H1 (cell line): Measurements from ENCODE around the gene PRKD1. TPM values are rescaled to one million over a fixed set of nuclear protein-coding genes. Genes with fewer than 3 reads are reported as not detected.

ENCODE experiments used
- CTCF ChIA-PET: fragments of 300-600 bp; sonication (Branson Sonifier 250); formaldehyde crosslinking; loops from one replicate; lab custom pipeline; 2021; ENCODE audit not compliant: partially characterized antibody; lab: Charles Lee
- POLR2A ChIA-PET: fragments of 300-600 bp; sonication (Branson Sonifier 250); formaldehyde crosslinking; loops from one replicate; lab custom pipeline; 2021; ENCODE audit warnings: inconsistent platforms; ENCODE audit not compliant: partially characterized antibody; lab: Charles Lee
- DNase-seq, 2 experiments: peaks; one replicate each; pipeline versions ENCODE4 v3.0.0 to v3.0.0-alpha.2; 2010 to 2022; ENCODE audit warnings: low spot score in 2 of 2, low read depth in 1 of 2, mixed read lengths in 1 of 2
- FAIRE-seq: peaks from 2 replicates; lab custom pipeline; 2011; peaks lifted over from hg19 to GRCh38; lab: Jason Lieb, UNC
- H2AFZ ChIP-seq: 2 replicates; pipeline ENCODE4 v1.8.1; 2012; ENCODE audit warnings: low read length, inconsistent platforms
- H2AK5ac ChIP-seq: 2 replicates; pipeline ENCODE4 v1.6.1; 2013; ENCODE audit warnings: low read depth, low read length
- H2BK120ac ChIP-seq: replicated peaks from 2 replicates; pipeline ENCODE3; 2013; ENCODE audit warnings: low read depth, low read length, inconsistent platforms
- H2BK12ac ChIP-seq: 2 replicates; pipeline ENCODE4 v1.6.1; 2013; ENCODE audit warnings: low read depth, low read length
- H2BK15ac ChIP-seq: 2 replicates; pipeline ENCODE4 v1.6.1; 2013; ENCODE audit warnings: low read length
- H2BK20ac ChIP-seq: 2 replicates; pipeline ENCODE4 v1.6.1; 2013; ENCODE audit warnings: low read length
- H2BK5ac ChIP-seq: 2 replicates; pipeline ENCODE4 v1.6.1; 2013; ENCODE audit warnings: low read depth, low read length
- H3K14ac ChIP-seq: 2 replicates; pipeline ENCODE4 v1.6.1; 2013; ENCODE audit warnings: inconsistent platforms; ENCODE audit not compliant: insufficient read length
- H3K18ac ChIP-seq: 2 replicates; pipeline ENCODE4 v1.6.1; 2013; ENCODE audit warnings: low read length; ENCODE audit errors: extremely low read depth
- H3K23ac ChIP-seq: 2 replicates; pipeline ENCODE4 v1.6.1; 2013; ENCODE audit warnings: inconsistent platforms; ENCODE audit not compliant: insufficient read length
- H3K23me2 ChIP-seq: 2 replicates; pipeline ENCODE4 v1.6.1; 2013; ENCODE audit warnings: low read depth, low read length
- H3K27ac ChIP-seq: 2 replicates; pipeline ENCODE4 v1.6.1; 2011; ENCODE audit warnings: low read depth, low read length, inconsistent platforms
- H3K27me3 ChIP-seq, 4 experiments: replicated peaks in 1 of 4; 1 replicate in 1 of 4; 2 replicates in 3 of 4; pipeline versions ENCODE4 v1.6.1 to v1.8.1; 2011 to 2013; ENCODE audit warnings: low read length in 3 of 4, mild to moderate bottlenecking in 3 of 4, inconsistent platforms in 2 of 4, mixed read lengths in 2 of 4, moderate library complexity in 1 of 4; ENCODE audit not compliant: control insufficient read depth in 3 of 4, insufficient read depth in 3 of 4; ENCODE audit errors: extremely low read depth in 1 of 4
- H3K36me3 ChIP-seq, 4 experiments: 2 replicates each; pipeline versions ENCODE4 v1.6.1 to v1.8.1; 2011 to 2013; ENCODE audit warnings: mild to moderate bottlenecking in 4 of 4, low read length in 3 of 4, moderate library complexity in 2 of 4, control low read depth in 1 of 4, inconsistent platforms in 1 of 4; ENCODE audit not compliant: insufficient read depth in 4 of 4, control insufficient read depth in 2 of 4
- H3K4ac ChIP-seq: replicated peaks from 2 replicates; pipeline ENCODE3; 2013; ENCODE audit warnings: low read length, low read depth, mixed read lengths, inconsistent platforms; ENCODE audit not compliant: insufficient read length
- H3K4me1 ChIP-seq, 4 experiments: replicated peaks in 1 of 4; 1 replicate in 1 of 4; 2 replicates in 3 of 4; pipeline versions ENCODE4 v1.6.1 to v1.8.1; 2011 to 2013; ENCODE audit warnings: low read length in 3 of 4, inconsistent platforms in 2 of 4, mixed read lengths in 1 of 4; ENCODE audit not compliant: insufficient read depth in 4 of 4, control insufficient read depth in 3 of 4
- H3K4me2 ChIP-seq, 2 experiments: 2 replicates each; pipeline versions ENCODE4 v1.6.1 to v1.8.1; 2011 to 2013; ENCODE audit warnings: low read depth in 2 of 2, low read length in 2 of 2, control low read depth in 1 of 2, inconsistent platforms in 1 of 2, mild to moderate bottlenecking in 1 of 2; ENCODE audit not compliant: insufficient read depth in 1 of 2
- H3K4me3 ChIP-seq, 4 experiments: fragments of 200-600, 300-600 bp in 1 of 4; sonication (generic), shearing (Covaris generic), sonication (Bioruptor Twin) in 1 of 4; 2 replicates each; pipeline versions ENCODE4 v1.5.1 to v1.8.1; 2011 to 2016; ENCODE audit warnings: low read length in 4 of 4, low read depth in 3 of 4, control low read depth in 2 of 4, inconsistent platforms in 2 of 4, mild to moderate bottlenecking in 2 of 4, mixed read lengths in 1 of 4, moderate library complexity in 1 of 4; ENCODE audit not compliant: insufficient read depth in 2 of 4; ENCODE audit errors: extremely low read depth in 1 of 4
- H3K56ac ChIP-seq: replicated peaks from 2 replicates; pipeline ENCODE3; 2013; ENCODE audit warnings: low read depth, mild to moderate bottlenecking, mixed read lengths, low read length, inconsistent platforms; ENCODE audit not compliant: insufficient read length
- H3K79me1 ChIP-seq: 2 replicates; pipeline ENCODE4 v1.6.1; 2013; ENCODE audit warnings: low read depth, low read length, control low read depth
- H3K79me2 ChIP-seq, 2 experiments: 2 replicates each; pipeline versions ENCODE4 v1.6.1 to v1.8.1; 2012 to 2013; ENCODE audit warnings: low read length in 2 of 2, mild to moderate bottlenecking in 2 of 2, inconsistent platforms in 1 of 2; ENCODE audit not compliant: insufficient read depth in 2 of 2, control insufficient read depth in 1 of 2
- H3K9ac ChIP-seq, 4 experiments: replicated peaks in 1 of 4; 1 replicate in 1 of 4; 2 replicates in 3 of 4; pipeline versions ENCODE4 v1.6.1 to v1.8.1; 2011 to 2013; ENCODE audit warnings: low read depth in 3 of 4, low read length in 3 of 4, control low read depth in 2 of 4, mild to moderate bottlenecking in 2 of 4, moderate library complexity in 2 of 4, inconsistent platforms in 1 of 4; ENCODE audit errors: extremely low read depth in 1 of 4
- H3K9me3 ChIP-seq, 2 experiments: 2 replicates each; pipeline versions ENCODE4 v1.6.1 to v1.8.1; 2012 to 2013; ENCODE audit warnings: mild to moderate bottlenecking in 2 of 2, moderate library complexity in 2 of 2, control low read depth in 1 of 2, inconsistent platforms in 1 of 2, low read depth in 1 of 2, low read length in 1 of 2, mixed read lengths in 1 of 2; ENCODE audit not compliant: insufficient read depth in 2 of 2
- H4K20me1 ChIP-seq, 2 experiments: replicated peaks in 1 of 2; 2 replicates each; pipeline versions ENCODE3 to v1.8.1; 2011 to 2013; ENCODE audit warnings: inconsistent platforms in 2 of 2, low read length in 2 of 2, mild to moderate bottlenecking in 1 of 2; ENCODE audit not compliant: insufficient read depth in 2 of 2, control insufficient read depth in 1 of 2
- H4K5ac ChIP-seq: 2 replicates; pipeline ENCODE4 v1.6.1; 2013; ENCODE audit warnings: low read length, low read depth, mixed read lengths, inconsistent platforms; ENCODE audit not compliant: insufficient read length
- H4K8ac ChIP-seq: 2 replicates; pipeline ENCODE4 v1.8.0; 2013; ENCODE audit warnings: mild to moderate bottlenecking, moderate library complexity, low read length, inconsistent platforms; ENCODE audit not compliant: insufficient read depth; ENCODE audit errors: extremely low read depth
- H4K91ac ChIP-seq: replicated peaks from 2 replicates; pipeline ENCODE3; 2013; ENCODE audit warnings: low read length, mixed read lengths, inconsistent platforms; ENCODE audit not compliant: insufficient read length
- BACH1 ChIP-seq: IDR thresholded peaks from 2 replicates; pipeline ENCODE4 v1.6.1; 2012; ENCODE audit warnings: low read length, improper control_type of control experiment
- CREB1 ChIP-seq: IDR thresholded peaks from 2 replicates; pipeline ENCODE4 v1.6.1; 2012; ENCODE audit warnings: inconsistent platforms
- KDM1A ChIP-seq: fragments of 200-600, 300-600 bp; sonication (generic); IDR thresholded peaks from 2 replicates; pipeline ENCODE4 v1.7.1; 2016; ENCODE audit warnings: mild to moderate bottlenecking, low read length, borderline replicate concordance
- KDM5A ChIP-seq: fragments of 200-600 bp; IDR thresholded peaks from 2 replicates; pipeline ENCODE4 v1.7.1; 2012; ENCODE audit warnings: mild to moderate bottlenecking, low read length, inconsistent platforms, mixed read lengths
- SAP30 ChIP-seq: fragments of 300-600 bp; sonication (generic); IDR thresholded peaks from 2 replicates; pipeline ENCODE4 v1.7.1; 2012; ENCODE audit warnings: low read length, moderate library complexity, mild to moderate bottlenecking, inconsistent platforms; ENCODE audit not compliant: insufficient read depth, insufficient replicate concordance
- SIN3A ChIP-seq, 2 experiments: IDR thresholded peaks in 1 of 2; conservative IDR thresholded peaks in 1 of 2; 2 replicates each; pipeline ENCODE4 v1.6.1; 2011 to 2012; ENCODE audit warnings: low read length in 2 of 2, improper control_type of control experiment in 1 of 2, low read depth in 1 of 2, mild to moderate bottlenecking in 1 of 2
- SP1 ChIP-seq: IDR thresholded peaks from 2 replicates; pipeline ENCODE4 v1.6.1; 2011; ENCODE audit warnings: low read depth, low read length
- SUZ12 ChIP-seq: fragments of 200-600 bp; sonication (generic); IDR thresholded peaks from 2 replicates; pipeline ENCODE4 v1.6.1; 2012; ENCODE audit warnings: mild to moderate bottlenecking, inconsistent platforms, low read length, moderate library complexity, mixed read lengths
- TAF1 ChIP-seq: IDR thresholded peaks from 2 replicates; pipeline ENCODE4 v1.6.1; 2011; ENCODE audit warnings: mild to moderate bottlenecking, low read depth, low read length
- TAF7 ChIP-seq: optimal IDR thresholded peaks from 2 replicates; pipeline ENCODE3; 2011; ENCODE audit warnings: low read depth, mild to moderate bottlenecking, inconsistent platforms, low read length, moderate library complexity, borderline replicate concordance
- ZNF274 ChIP-seq: IDR thresholded peaks from 2 replicates; pipeline ENCODE4 v1.7.0; 2012; ENCODE audit warnings: low read length, borderline replicate concordance; ENCODE audit errors: extremely low read depth
- WGBS, 2 experiments: shearing (Covaris generic) in 1 of 2; methylation state at CpG; one replicate each; pipeline versions ENCODE4 v1.1.6 to v1.1.7; 2013 to 2015; ENCODE audit warnings: low lambda C conversion rate in 2 of 2, mixed read lengths in 2 of 2, inconsistent platforms in 1 of 2, low coverage in 1 of 2, missing lambda C conversion rate in 1 of 2; ENCODE audit not compliant: insufficient replicate concordance in 2 of 2, insufficient coverage in 1 of 2, insufficient read length in 1 of 2; ENCODE audit errors: extremely low coverage in 1 of 2, missing lambda C conversion rate in 1 of 2; 5-methylcytosine and 5-hydroxymethylcytosine counted together
- polyA plus RNA-seq, 7 experiments: library from polyadenylated mRNA; depleted of rRNA in 3 of 7; stranded (reverse) in 5 of 7; unstranded in 2 of 7; fragments of >200 nt in 5 of 7; fragments of 200-250 nt in 2 of 7; gene quantifications; 1 replicate in 5 of 7; 2 replicates in 1 of 7; 4 replicates in 1 of 7; pipeline versions ENCODE4 v1.2.1 to v1.2.3, GENCODE V29; 2011 to 2013; ENCODE audit warnings: missing spikeins in 2 of 7, mixed read lengths in 2 of 7
- total RNA-seq: library from RNA; stranded (reverse); fragmentation: NEBNext Ultra II Directional; extraction: Animal tissue kit (Norgen Biotek cat#: 25700); gene quantifications from 2 replicates; pipeline ENCODE4 v1.2.1, GENCODE V29; 2021

The PRKD1 gene
- total and polyA plus RNA-seq, 2 of the 8 experiments (the other 6 are each of a cell fraction or from before 2014, with no cell fraction given), result 3.6 to 6.8 TPM

DNA sequence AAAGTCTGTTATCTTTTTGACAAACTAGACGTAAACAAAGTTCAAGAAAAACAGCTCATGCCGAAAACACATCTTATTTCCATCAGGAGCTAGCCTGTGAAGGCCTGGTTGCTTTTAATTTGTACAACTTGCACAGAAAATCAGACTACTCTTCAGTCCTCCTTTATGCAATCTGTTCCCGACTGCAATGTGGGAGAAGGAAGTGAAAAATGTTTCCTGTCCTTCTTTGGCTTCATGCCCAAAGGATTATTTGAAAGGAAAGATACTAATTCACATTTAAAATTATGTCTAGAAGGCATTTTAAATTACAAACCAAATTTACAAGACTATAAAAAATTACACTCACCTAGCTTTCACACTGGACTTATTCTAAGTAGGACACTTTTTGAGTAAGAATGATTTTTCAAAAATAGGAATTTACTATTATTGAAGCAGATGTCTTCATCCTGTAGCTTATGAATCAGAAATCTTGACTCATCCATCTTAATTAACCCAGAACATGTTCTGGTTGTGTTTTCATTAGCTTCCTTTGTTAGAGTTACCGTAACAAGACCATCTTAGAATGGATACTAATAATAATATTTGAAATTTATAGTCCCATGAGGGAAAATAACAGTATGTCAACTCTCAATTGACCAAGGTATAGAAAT, 272.6 kb downstream of the PRKD1 start:
- H3K4me2 ChIP-seq, result no peak overlapping the region
- no peak overlapping the region for H3K4ac ChIP-seq
- H2AFZ ChIP-seq, result no peak overlapping the region
- TF ChIP-seq SAP30 (no peak), SIN3A (conservative IDR thresholded peaks at IDR 0.05 in 1 of 2, IDR thresholded peaks at IDR 0.05 in 1 of 2; ENCODE audit: low read depth in 1 of 2, low read length in 2 of 2) (no peak), CREB1 (no peak), TAF7 (no peak), KDM1A (no peak), SUZ12 (no peak), TAF1 (no peak), BACH1 (no peak), KDM5A (no peak), ZNF274 (no peak), SP1 (no peak)

More for the DNA sequence above, 272.6 kb downstream of the PRKD1 start:
- ChIA-PET CTCF (no interaction called here), POLR2A (no interaction called here)
- FAIRE-seq (no peak), DNase-seq (no peak)
- H3K79me1 ChIP-seq, result no peaks in the 10 kb centered on the region
- no peaks in the 10 kb centered on the region for H3K36me3 ChIP-seq
- H2BK20ac ChIP-seq, result no peak overlapping the region
- H3K9me3 ChIP-seq, result no peaks in the 10 kb centered on the region; a peak in 1 of 4 replicates
- no peaks in the 10 kb centered on the region for H3K23me2 ChIP-seq
- H3K14ac ChIP-seq, result no peak overlapping the region
- H4K20me1 ChIP-seq, result no peaks in the 10 kb centered on the region
- H2AK5ac ChIP-seq, result no peak overlapping the region
- no peak overlapping the region for H2BK120ac ChIP-seq
- no peak overlapping the region for H2BK15ac ChIP-seq
- no peak overlapping the region for H4K91ac ChIP-seq
- H4K5ac ChIP-seq, result no peak overlapping the region
- no peak overlapping the region for H4K8ac ChIP-seq
- no peak overlapping the region for H3K27ac ChIP-seq
- WGBS, 2 experiments, result 91% methylated on average over 4 of the region's 4 CpGs; no CpG with 5 or more reads in 1 of the 2 experiments
- no peaks in the 10 kb centered on the region for H3K79me2 ChIP-seq
- no peak overlapping the region for H3K4me3 ChIP-seq
- no peaks in the 10 kb centered on the region for H3K4me1 ChIP-seq
- H3K27me3 ChIP-seq, result no peaks in the 10 kb centered on the region
- H3K18ac ChIP-seq, result no peak overlapping the region
- H3K23ac ChIP-seq, result no peak overlapping the region
- no peak overlapping the region for H2BK12ac ChIP-seq
- no peak overlapping the region for H3K56ac ChIP-seq
- no peak overlapping the region for H2BK5ac ChIP-seq
- H3K9ac ChIP-seq, result no peak overlapping the region
